GM23338 (cell line): ENCODE results near the gene ACSL6. TPM values are rescaled to one million over a fixed set of nuclear protein-coding genes. Genes with fewer than 3 reads are reported as not detected.

ENCODE experiments used
- ATAC-seq: fragments of 200-7000 bp; cut with Tn5 transposase; 3 replicates; pipeline ENCODE4 v1.9.1; 2020
- DNase-seq: peaks from one replicate; pipeline ENCODE4 v3.0.0-alpha.2; 2015; ENCODE audit warnings: low spot score
- H2AFZ ChIP-seq: fragments of 200-600 bp; sonication (generic); 2 replicates; pipeline ENCODE4 v1.8.0; 2016; ENCODE audit warnings: antibody characterized with exemption, mild to moderate bottlenecking, moderate library complexity
- H3F3A ChIP-seq: fragments of 200-600 bp; sonication (generic); replicated peaks from 2 replicates; pipeline ENCODE4 v1.8.0; 2017; ENCODE audit warnings: antibody characterized with exemption, mixed run types, low read depth
- H3K27ac ChIP-seq: fragments of 200-600 bp; sonication (generic); 2 replicates; pipeline ENCODE4 v1.6.1; 2016; ENCODE audit warnings: low read depth
- H3K27me3 ChIP-seq: fragments of 200-600 bp; sonication (generic); 2 replicates; pipeline ENCODE4 v1.8.0; 2016; ENCODE audit warnings: mild to moderate bottlenecking, mixed run types, moderate library complexity; ENCODE audit not compliant: insufficient read depth
- H3K36me3 ChIP-seq: fragments of 200-600 bp; sonication (generic); 2 replicates; pipeline ENCODE4 v1.8.0; 2016; ENCODE audit warnings: mild to moderate bottlenecking; ENCODE audit not compliant: insufficient read depth
- H3K4me1 ChIP-seq: fragments of 200-600 bp; sonication (generic); 2 replicates; pipeline ENCODE4 v1.8.0; 2016; ENCODE audit warnings: mild to moderate bottlenecking, moderate library complexity; ENCODE audit not compliant: insufficient read depth
- H3K4me2 ChIP-seq: fragments of 200-600 bp; sonication (generic); 2 replicates; pipeline ENCODE4 v1.7.1; 2017; ENCODE audit warnings: mixed run types
- H3K4me3 ChIP-seq: fragments of 200-600 bp; sonication (generic); 2 replicates; pipeline ENCODE4 v1.6.1; 2016; ENCODE audit warnings: mixed run types
- H3K79me2 ChIP-seq: fragments of 200-600 bp; sonication (generic); replicated peaks from 2 replicates; pipeline ENCODE4 v1.8.0; 2017; ENCODE audit warnings: mild to moderate bottlenecking; ENCODE audit not compliant: insufficient read depth
- H3K9me2 ChIP-seq: fragments of 200-600 bp; sonication (generic); 2 replicates; pipeline ENCODE4 v1.8.0; 2017; ENCODE audit not compliant: insufficient read depth
- H4K20me1 ChIP-seq: fragments of 200-600 bp; sonication (generic); replicated peaks from 2 replicates; pipeline ENCODE4 v1.8.0; 2017; ENCODE audit warnings: mild to moderate bottlenecking; ENCODE audit not compliant: insufficient read depth
- H3K27ac Mint-ChIP-seq: 2 replicates; pipeline ENCODE4 v1.8.0; 2020; ENCODE audit warnings: inconsistent platforms, mild to moderate bottlenecking, moderate library complexity, mixed read lengths
- H3K27me3 Mint-ChIP-seq: 3 replicates; pipeline ENCODE4 v1.8.0; 2022; ENCODE audit warnings: low read depth, mild to moderate bottlenecking, moderate library complexity, mixed read lengths, inconsistent platforms; ENCODE audit not compliant: insufficient read depth, poor library complexity
- H3K36me3 Mint-ChIP-seq: 3 replicates; pipeline ENCODE4 v1.8.0; 2021; ENCODE audit warnings: low read depth, mild to moderate bottlenecking, inconsistent platforms, moderate library complexity, mixed read lengths
- H3K4me1 Mint-ChIP-seq: 3 replicates; pipeline ENCODE4 v1.8.0; 2020; ENCODE audit warnings: mild to moderate bottlenecking, inconsistent platforms, mixed read lengths
- H3K4me3 Mint-ChIP-seq: 3 replicates; pipeline ENCODE4 v1.8.0; 2021; ENCODE audit warnings: moderate library complexity, mild to moderate bottlenecking, inconsistent platforms, mixed read lengths
- H3K9me3 Mint-ChIP-seq: 3 replicates; pipeline ENCODE4 v1.8.0; 2020; ENCODE audit warnings: moderate library complexity, mild to moderate bottlenecking, inconsistent platforms, mixed read lengths
- EZH2 ChIP-seq: fragments of 200-600 bp; sonication (generic); IDR thresholded peaks from one replicate; pipeline ENCODE4 v1.8.0; 2017; ENCODE audit warnings: antibody characterized with exemption, mild to moderate bottlenecking, low read depth; ENCODE audit not compliant: unreplicated experiment
- STAT1 ChIP-seq: IDR thresholded peaks from one replicate; pipeline ENCODE4 v1.6.1; 2016; ENCODE audit warnings: antibody characterized with exemption; ENCODE audit not compliant: unreplicated experiment
- ZNF114 ChIP-seq: fragments of 250-450 bp; sonication (Bioruptor Pico); IDR thresholded peaks from 2 replicates; pipeline ENCODE4 v1.5.0; 2020; ENCODE audit warnings: mild to moderate bottlenecking, moderate library complexity
- polyA plus RNA-seq: library from polyadenylated mRNA; unstranded; fragments of >200 nt; fragmentation: Nextera tagmentation; extraction: Ambion mirVana; gene quantifications from 2 replicates; pipeline ENCODE4 v1.2.1, GENCODE V29; 2016
- total RNA-seq: library from RNA; depleted of rRNA; stranded (reverse); fragments of >200 nt; shearing (Covaris generic); gene quantifications from 2 replicates; pipeline ENCODE4 v1.2.3, GENCODE V29; 2014
- TF ChIP-seq, protein P1 (sequence below): IDR thresholded peaks from one replicate; pipeline ENCODE4 v1.6.1; 2018; ENCODE audit warnings: antibody characterized with exemption; ENCODE audit not compliant: unreplicated experiment
- TF ChIP-seq, protein P2 (sequence below): fragments of 250-450 bp; sonication (Bioruptor Pico); IDR thresholded peaks from 2 replicates; pipeline ENCODE4 v1.5.0; 2020; ENCODE audit warnings: mild to moderate bottlenecking, moderate library complexity

The ACSL6 gene
- total and polyA plus RNA-seq, 2 experiments from 2014 or later = 0.76 to 3.6 TPM

DNA sequence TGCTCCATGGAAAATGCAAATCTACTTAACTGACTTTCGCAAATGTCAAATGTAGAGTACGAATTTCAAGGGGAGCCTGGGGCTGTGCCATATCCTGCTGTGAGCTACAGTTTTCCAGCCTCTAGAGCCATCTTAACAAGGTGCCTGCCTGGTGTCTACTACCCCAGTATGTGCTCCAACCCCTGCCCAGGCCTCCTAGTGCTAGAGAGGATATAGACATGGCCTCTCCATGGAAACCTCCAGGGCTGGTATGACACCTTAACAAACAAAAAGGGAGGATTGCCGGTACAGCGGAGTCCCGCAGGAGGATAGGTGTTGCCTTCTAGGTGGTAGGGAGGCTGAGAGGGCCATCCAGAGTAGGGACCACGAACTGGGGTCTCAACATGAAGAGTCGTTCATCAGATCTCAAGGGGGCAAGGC lies 35.4 kb upstream of the ACSL6 start (continued):
- TF ChIP-seq, protein P1, sequence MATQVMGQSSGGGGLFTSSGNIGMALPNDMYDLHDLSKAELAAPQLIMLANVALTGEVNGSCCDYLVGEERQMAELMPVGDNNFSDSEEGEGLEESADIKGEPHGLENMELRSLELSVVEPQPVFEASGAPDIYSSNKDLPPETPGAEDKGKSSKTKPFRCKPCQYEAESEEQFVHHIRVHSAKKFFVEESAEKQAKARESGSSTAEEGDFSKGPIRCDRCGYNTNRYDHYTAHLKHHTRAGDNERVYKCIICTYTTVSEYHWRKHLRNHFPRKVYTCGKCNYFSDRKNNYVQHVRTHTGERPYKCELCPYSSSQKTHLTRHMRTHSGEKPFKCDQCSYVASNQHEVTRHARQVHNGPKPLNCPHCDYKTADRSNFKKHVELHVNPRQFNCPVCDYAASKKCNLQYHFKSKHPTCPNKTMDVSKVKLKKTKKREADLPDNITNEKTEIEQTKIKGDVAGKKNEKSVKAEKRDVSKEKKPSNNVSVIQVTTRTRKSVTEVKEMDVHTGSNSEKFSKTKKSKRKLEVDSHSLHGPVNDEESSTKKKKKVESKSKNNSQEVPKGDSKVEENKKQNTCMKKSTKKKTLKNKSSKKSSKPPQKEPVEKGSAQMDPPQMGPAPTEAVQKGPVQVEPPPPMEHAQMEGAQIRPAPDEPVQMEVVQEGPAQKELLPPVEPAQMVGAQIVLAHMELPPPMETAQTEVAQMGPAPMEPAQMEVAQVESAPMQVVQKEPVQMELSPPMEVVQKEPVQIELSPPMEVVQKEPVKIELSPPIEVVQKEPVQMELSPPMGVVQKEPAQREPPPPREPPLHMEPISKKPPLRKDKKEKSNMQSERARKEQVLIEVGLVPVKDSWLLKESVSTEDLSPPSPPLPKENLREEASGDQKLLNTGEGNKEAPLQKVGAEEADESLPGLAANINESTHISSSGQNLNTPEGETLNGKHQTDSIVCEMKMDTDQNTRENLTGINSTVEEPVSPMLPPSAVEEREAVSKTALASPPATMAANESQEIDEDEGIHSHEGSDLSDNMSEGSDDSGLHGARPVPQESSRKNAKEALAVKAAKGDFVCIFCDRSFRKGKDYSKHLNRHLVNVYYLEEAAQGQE = no peak
- no peak for TF ChIP-seq STAT1
- no peak for TF ChIP-seq ZNF114
- TF ChIP-seq EZH2 = no peak
- TF ChIP-seq, protein P2, sequence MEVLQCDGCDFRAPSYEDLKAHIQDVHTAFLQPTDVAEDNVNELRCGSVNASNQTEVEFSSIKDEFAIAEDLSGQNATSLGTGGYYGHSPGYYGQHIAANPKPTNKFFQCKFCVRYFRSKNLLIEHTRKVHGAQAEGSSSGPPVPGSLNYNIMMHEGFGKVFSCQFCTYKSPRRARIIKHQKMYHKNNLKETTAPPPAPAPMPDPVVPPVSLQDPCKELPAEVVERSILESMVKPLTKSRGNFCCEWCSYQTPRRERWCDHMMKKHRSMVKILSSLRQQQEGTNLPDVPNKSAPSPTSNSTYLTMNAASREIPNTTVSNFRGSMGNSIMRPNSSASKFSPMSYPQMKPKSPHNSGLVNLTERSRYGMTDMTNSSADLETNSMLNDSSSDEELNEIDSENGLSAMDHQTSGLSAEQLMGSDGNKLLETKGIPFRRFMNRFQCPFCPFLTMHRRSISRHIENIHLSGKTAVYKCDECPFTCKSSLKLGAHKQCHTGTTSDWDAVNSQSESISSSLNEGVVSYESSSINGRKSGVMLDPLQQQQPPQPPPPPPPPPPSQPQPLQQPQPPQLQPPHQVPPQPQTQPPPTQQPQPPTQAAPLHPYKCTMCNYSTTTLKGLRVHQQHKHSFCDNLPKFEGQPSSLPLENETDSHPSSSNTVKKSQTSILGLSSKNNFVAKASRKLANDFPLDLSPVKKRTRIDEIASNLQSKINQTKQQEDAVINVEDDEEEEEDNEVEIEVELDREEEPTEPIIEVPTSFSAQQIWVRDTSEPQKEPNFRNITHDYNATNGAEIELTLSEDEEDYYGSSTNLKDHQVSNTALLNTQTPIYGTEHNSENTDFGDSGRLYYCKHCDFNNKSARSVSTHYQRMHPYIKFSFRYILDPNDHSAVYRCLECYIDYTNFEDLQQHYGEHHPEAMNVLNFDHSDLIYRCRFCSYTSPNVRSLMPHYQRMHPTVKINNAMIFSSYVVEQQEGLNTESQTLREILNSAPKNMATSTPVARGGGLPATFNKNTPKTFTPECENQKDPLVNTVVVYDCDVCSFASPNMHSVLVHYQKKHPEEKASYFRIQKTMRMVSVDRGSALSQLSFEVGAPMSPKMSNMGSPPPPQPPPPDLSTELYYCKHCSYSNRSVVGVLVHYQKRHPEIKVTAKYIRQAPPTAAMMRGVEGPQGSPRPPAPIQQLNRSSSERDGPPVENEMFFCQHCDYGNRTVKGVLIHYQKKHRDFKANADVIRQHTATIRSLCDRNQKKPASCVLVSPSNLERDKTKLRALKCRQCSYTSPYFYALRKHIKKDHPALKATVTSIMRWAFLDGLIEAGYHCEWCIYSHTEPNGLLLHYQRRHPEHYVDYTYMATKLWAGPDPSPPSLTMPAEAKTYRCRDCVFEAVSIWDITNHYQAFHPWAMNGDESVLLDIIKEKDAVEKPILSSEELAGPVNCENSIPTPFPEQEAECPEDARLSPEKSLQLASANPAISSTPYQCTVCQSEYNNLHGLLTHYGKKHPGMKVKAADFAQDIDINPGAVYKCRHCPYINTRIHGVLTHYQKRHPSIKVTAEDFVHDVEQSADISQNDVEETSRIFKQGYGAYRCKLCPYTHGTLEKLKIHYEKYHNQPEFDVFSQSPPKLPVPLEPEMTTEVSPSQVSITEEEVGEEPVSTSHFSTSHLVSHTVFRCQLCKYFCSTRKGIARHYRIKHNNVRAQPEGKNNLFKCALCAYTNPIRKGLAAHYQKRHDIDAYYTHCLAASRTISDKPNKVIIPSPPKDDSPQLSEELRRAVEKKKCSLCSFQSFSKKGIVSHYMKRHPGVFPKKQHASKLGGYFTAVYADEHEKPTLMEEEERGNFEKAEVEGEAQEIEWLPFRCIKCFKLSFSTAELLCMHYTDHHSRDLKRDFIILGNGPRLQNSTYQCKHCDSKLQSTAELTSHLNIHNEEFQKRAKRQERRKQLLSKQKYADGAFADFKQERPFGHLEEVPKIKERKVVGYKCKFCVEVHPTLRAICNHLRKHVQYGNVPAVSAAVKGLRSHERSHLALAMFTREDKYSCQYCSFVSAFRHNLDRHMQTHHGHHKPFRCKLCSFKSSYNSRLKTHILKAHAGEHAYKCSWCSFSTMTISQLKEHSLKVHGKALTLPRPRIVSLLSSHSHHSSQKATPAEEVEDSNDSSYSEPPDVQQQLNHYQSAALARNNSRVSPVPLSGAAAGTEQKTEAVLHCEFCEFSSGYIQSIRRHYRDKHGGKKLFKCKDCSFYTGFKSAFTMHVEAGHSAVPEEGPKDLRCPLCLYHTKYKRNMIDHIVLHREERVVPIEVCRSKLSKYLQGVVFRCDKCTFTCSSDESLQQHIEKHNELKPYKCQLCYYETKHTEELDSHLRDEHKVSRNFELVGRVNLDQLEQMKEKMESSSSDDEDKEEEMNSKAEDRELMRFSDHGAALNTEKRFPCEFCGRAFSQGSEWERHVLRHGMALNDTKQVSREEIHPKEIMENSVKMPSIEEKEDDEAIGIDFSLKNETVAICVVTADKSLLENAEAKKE (CRISPR knock-in tag) = no peak

DNA sequence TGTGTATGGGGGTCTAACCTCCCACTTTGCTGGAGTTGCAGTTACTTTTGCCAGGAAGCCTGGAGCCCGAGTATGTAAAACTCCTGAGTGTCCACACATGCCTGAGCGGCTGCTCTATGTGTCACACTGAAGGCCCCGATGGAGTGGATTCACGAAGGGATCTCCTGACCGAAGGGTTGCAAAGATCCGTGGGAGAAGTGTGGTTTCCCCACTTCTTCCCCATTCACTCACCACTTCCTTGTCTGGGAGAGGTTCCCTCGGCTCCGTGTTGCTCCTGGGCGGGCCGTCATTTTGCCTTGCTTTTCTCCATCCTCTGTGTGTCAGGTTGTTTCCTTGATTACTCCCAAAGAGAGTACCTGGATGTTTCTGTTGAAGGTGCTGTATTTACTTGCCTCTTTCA lies 32.7 kb upstream of the ACSL6 start:
- no peak overlapping the region for H2AFZ ChIP-seq
- H3K4me1 Mint-ChIP-seq = peaks cover 15% of the 10 kb centered on the region

More for the DNA sequence above, 32.7 kb upstream of the ACSL6 start:
- Histone ChIP-seq H3K4me2 (no peak overlapping the region), H4K20me1 (no peaks in the 10 kb centered on the region), H3K27me3 (no peaks in the 10 kb centered on the region), H3F3A (no peaks in the 10 kb centered on the region), H3K79me2 (no peaks in the 10 kb centered on the region), H3K9me2 (no peaks in the 10 kb centered on the region), H3K4me3 (no peak overlapping the region), H3K27ac (no peak overlapping the region), H3K4me1 (0 out of 2 replicates have a peak, but pooled peaks cover 14% of the 10 kb centered on the region), H3K36me3 (no peaks in the 10 kb centered on the region; the same call in 1 of the 2 replicates)
- Mint-ChIP-seq H3K27ac (no peak overlapping the region), H3K9me3 (no peaks in the 10 kb centered on the region), H3K4me3 (no peak overlapping the region), H3K27me3 (no peaks in the 10 kb centered on the region), H3K36me3 (no peaks in the 10 kb centered on the region)
- TF ChIP-seq, protein P1 = no peak
- DNase-seq (no peak), ATAC-seq (no peak)
